Memory B cell (primary cell): Measurements from ENCODE around the gene NRXN3.

Experiments
- ATAC-seq: fragments of 150-1000 bp; cut with Tn5 transposase; 2 replicates; pipeline ENCODE4 v1.10.0; 2021; ENCODE audit warnings: low read depth, mild to moderate bottlenecking, moderate library complexity
- DNase-seq, 2 donors: peaks; one replicate each; pipeline ENCODE4 v3.0.0; 2022; ENCODE audit warnings: low spot score in 2 of 2
- H3K27ac Mint-ChIP-seq: one replicate; pipeline ENCODE4 v1.8.0; 2022; ENCODE audit warnings: mild to moderate bottlenecking, moderate library complexity, mixed read lengths
- H3K27me3 Mint-ChIP-seq: one replicate; pipeline ENCODE4 v1.8.0; 2022; ENCODE audit warnings: mixed read lengths
- H3K36me3 Mint-ChIP-seq: one replicate; pipeline ENCODE4 v1.8.0; 2022; ENCODE audit warnings: mild to moderate bottlenecking, mixed read lengths
- H3K4me1 Mint-ChIP-seq: one replicate; pipeline ENCODE4 v1.8.0; 2022; ENCODE audit warnings: mixed read lengths
- H3K4me3 Mint-ChIP-seq: one replicate; pipeline ENCODE4 v1.8.0; 2022; ENCODE audit warnings: mild to moderate bottlenecking, moderate library complexity, mixed read lengths
- H3K9me3 Mint-ChIP-seq: one replicate; pipeline ENCODE4 v1.8.0; 2022; ENCODE audit warnings: mixed read lengths

The NRXN3 gene

GRCh38 chr14:79356040-79356439 is 1185.9 kb downstream of the NRXN3 start:
- H3K27me3 Mint-ChIP-seq, result no peaks in the 10 kb centered on the region
- no peaks in the 10 kb centered on the region for H3K36me3 Mint-ChIP-seq
- DNase-seq (no peak), ATAC-seq (no peak)
- H3K4me1 Mint-ChIP-seq, result no peaks in the 10 kb centered on the region
- H3K4me3 Mint-ChIP-seq, result no peak overlapping the region
- no peak overlapping the region for H3K27ac Mint-ChIP-seq
- no peaks in the 10 kb centered on the region for H3K9me3 Mint-ChIP-seq

GRCh38 chr14:79357307-79357706 is 1187.1 kb downstream of the NRXN3 start:
- DNase-seq (no peak), ATAC-seq (no peak)
- Mint-ChIP-seq H3K36me3 (no peaks in the 10 kb centered on the region), H3K4me3 (no peak overlapping the region), H3K9me3 (peaks cover 1% of the 10 kb centered on the region), H3K27me3 (no peaks in the 10 kb centered on the region), H3K4me1 (no peaks in the 10 kb centered on the region), H3K27ac (no peak overlapping the region)

GRCh38 chr14:79363291-79363690 is 1193.1 kb downstream of the NRXN3 start:
- Mint-ChIP-seq H3K9me3 (peaks cover 1% of the 10 kb centered on the region), H3K4me1 (no peaks in the 10 kb centered on the region), H3K4me3 (no peak overlapping the region), H3K36me3 (no peaks in the 10 kb centered on the region), H3K27me3 (no peaks in the 10 kb centered on the region), H3K27ac (no peak overlapping the region)
- ATAC-seq, result no peak
- no peak for DNase-seq

DNA sequence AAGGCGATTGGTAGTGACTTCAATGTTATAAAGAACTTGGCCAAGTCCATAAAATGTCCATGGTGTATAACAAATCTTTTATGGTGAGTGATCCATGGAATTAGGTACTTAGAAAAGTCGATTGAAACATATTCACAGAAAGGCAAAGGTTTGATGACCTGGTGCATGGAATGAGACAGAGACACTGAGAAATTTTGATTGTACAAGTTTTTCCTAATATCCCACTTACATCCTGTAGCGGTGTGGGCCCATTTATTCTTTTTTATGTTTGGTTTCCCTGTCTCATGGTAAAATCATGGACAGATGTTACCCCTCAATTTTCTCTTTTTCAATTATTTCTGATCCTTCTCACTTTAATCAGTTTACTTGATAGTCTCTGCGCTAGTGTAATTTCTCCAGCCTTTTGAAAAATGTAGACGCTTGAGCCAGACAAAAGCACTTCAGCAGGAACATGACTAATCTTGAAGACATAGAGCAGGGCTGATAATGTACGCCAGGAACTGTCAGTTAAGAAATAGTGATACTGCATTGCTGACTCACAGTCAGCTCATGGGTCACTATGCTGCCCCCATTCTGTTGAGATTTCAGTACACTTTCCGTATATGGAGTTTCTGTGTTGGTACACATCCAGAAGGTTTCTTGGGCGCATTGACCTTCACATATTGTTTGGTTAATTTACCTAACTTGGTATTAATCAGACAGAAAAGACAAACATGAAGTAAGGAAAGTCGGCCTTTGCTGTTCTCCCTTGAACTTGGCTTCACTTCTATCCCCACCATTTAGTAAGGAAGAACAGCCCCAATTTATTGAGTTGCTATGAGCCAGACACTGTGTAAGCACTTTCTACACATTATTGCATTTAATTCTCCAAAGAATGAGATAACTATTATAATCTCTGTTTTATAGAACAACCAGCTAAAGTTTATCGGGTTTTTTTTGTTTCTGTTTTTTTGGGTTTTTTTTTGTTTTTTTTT is 1199.5 kb downstream of the NRXN3 start:
- no peaks in the 10 kb centered on the region for H3K27me3 Mint-ChIP-seq
- no peaks in the 10 kb centered on the region for H3K36me3 Mint-ChIP-seq
- peaks cover 2% of the 10 kb centered on the region for H3K9me3 Mint-ChIP-seq
- DNase-seq, result no peak
- ATAC-seq, result no peak
- H3K4me3 Mint-ChIP-seq, result no peak overlapping the region
- no peak overlapping the region for H3K27ac Mint-ChIP-seq
- H3K4me1 Mint-ChIP-seq, result no peaks in the 10 kb centered on the region

DNA sequence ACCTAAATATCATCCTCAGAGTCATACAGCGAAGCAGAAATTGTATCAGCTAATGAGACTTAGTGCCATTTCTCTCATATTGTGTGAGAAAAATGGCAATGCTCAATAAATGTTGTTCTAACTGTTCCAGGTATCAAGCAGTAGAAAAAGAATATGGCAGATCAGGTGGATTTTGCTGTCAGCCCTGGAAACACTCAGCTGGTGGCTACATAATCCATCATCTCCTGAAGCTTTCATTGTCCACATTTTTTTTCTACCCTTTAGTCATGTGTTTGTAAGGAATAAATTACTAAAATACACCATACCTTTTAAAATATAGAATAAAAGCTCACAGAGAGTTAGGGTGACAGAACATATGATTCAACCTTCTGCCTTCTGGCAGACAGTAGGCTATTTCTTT is 1200.8 kb downstream of the NRXN3 start:
- no peaks in the 10 kb centered on the region for H3K4me1 Mint-ChIP-seq
- no peaks in the 10 kb centered on the region for H3K27me3 Mint-ChIP-seq
- ATAC-seq (no peak), DNase-seq (no peak)
- no peak overlapping the region for H3K4me3 Mint-ChIP-seq
- peaks cover 3% of the 10 kb centered on the region for H3K9me3 Mint-ChIP-seq
- H3K36me3 Mint-ChIP-seq, result no peaks in the 10 kb centered on the region
- H3K27ac Mint-ChIP-seq, result no peak overlapping the region

GRCh38 chr14:79373451-79373850 is 1203.3 kb downstream of the NRXN3 start:
- no peaks in the 10 kb centered on the region for H3K36me3 Mint-ChIP-seq
- no peak for ATAC-seq
- H3K27ac Mint-ChIP-seq, result no peak overlapping the region
- no peaks in the 10 kb centered on the region for H3K4me1 Mint-ChIP-seq
- no peaks in the 10 kb centered on the region for H3K27me3 Mint-ChIP-seq
- DNase-seq, result no peak
- H3K9me3 Mint-ChIP-seq, result peaks cover 3% of the 10 kb centered on the region
- H3K4me3 Mint-ChIP-seq, result no peak overlapping the region

GRCh38 chr14:79375356-79375755 is 1205.2 kb downstream of the NRXN3 start:
- Mint-ChIP-seq H3K27me3 (no peaks in the 10 kb centered on the region), H3K9me3 (peaks cover 3% of the 10 kb centered on the region), H3K4me1 (no peaks in the 10 kb centered on the region), H3K4me3 (no peak overlapping the region), H3K27ac (no peak overlapping the region), H3K36me3 (no peaks in the 10 kb centered on the region)
- no peak for ATAC-seq
- no peak for DNase-seq

DNA sequence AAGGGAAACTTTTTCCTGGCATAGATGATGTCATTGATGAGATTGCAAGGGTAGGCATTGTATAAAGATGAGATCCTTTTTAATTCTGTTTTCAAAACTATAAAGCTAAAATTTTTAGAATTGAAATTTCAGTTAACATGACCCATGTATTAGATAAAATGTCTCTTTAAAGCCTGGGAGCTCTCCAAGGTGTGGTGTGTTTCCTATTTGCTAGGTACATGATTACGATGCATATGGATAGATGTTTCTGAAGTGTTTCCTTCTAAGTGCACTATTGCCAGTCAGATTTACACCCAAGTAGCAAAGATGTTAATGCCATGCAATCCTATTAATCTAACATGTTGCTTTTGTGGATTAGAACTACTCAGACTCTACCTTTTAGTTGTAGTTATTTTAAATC is 1206.4 kb downstream of the NRXN3 start:
- H3K27me3 Mint-ChIP-seq, result no peaks in the 10 kb centered on the region
- no peak overlapping the region for H3K4me3 Mint-ChIP-seq

DNA sequence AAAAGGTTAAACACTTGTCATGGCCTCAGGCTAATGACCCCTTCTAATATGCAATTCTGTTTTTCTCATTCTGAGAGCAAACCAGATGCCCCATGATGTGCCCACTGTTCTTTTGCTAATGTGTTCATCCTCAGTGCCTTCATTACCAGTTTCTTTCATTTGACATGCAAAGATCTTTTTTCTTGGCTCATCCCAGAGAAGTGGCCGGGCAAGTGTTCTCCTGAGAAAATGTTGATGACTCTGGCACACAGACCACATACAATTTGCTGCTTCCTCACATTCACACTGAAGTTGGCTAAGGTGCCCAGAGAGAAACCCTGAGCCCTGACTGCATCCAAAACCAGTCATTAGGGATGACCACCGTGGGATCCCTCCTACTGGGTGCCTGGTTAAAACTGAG is 1207.8 kb downstream of the NRXN3 start:
- Mint-ChIP-seq H3K27me3 (no peaks in the 10 kb centered on the region), H3K36me3 (no peaks in the 10 kb centered on the region), H3K9me3 (peaks cover 2% of the 10 kb centered on the region), H3K4me3 (no peak overlapping the region), H3K27ac (no peak overlapping the region), H3K4me1 (no peaks in the 10 kb centered on the region)
- ATAC-seq (no peak), DNase-seq (no peak)

More for the DNA sequence above, 1206.4 kb downstream of the NRXN3 start:
- Mint-ChIP-seq H3K9me3 (peaks cover 3% of the 10 kb centered on the region), H3K27ac (no peak overlapping the region), H3K36me3 (no peaks in the 10 kb centered on the region), H3K4me1 (no peaks in the 10 kb centered on the region)
- ATAC-seq (no peak), DNase-seq (no peak)

DNA sequence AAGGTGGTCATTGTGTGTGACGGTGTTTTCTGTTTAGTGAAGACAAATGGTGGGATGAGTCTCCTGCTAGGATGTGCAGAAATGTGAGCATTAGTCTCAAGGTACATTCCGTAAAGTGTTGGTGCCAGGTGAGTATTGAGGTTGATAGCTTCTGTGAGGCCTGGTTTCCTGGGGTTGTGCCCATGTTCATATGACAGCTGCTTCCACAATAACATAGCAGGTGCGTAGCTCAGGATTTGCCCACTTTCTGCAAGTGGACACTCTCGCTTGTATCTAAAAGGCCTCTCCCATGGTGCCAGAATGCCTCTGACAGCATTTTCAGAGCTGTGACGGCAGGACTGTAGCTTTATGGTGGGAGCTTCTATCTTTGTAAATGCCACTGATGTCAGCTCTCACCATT is 1209.1 kb downstream of the NRXN3 start:
- no peaks in the 10 kb centered on the region for H3K27me3 Mint-ChIP-seq
- H3K4me1 Mint-ChIP-seq, result no peaks in the 10 kb centered on the region

GRCh38 chr14:79383031-79383430 is 1212.9 kb downstream of the NRXN3 start:
- Mint-ChIP-seq H3K9me3 (peaks cover 2% of the 10 kb centered on the region), H3K27me3 (no peaks in the 10 kb centered on the region), H3K27ac (no peak overlapping the region), H3K4me3 (no peak overlapping the region), H3K4me1 (no peaks in the 10 kb centered on the region), H3K36me3 (no peaks in the 10 kb centered on the region)
- no peak for DNase-seq
- no peak for ATAC-seq

More for the DNA sequence above, 1209.1 kb downstream of the NRXN3 start:
- Mint-ChIP-seq H3K4me3 (no peak overlapping the region), H3K36me3 (no peaks in the 10 kb centered on the region), H3K9me3 (peaks cover 2% of the 10 kb centered on the region), H3K27ac (no peak overlapping the region)
- DNase-seq (no peak), ATAC-seq (no peak)

DNA sequence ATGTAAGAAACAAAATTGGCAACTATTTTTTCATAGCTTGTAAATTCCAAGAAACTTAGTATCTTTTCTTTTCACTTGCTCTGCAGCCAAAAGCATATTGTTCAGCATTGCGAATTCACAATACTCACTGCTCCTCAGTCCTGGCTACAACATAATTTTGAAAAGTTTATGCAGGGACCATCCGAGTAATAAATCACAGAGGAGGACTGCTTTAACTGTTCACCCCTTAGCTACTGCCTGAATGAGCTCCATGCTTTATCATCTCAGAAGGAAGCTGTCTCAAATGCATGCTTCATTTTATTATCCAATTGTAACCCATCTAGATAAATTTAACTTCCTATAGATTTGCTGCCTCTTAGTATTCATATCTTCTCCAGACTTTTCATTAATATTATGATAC is 1213.3 kb downstream of the NRXN3 start:
- H3K27ac Mint-ChIP-seq, result no peak overlapping the region
- no peaks in the 10 kb centered on the region for H3K4me1 Mint-ChIP-seq
- ATAC-seq (no peak), DNase-seq (no peak)
- no peaks in the 10 kb centered on the region for H3K36me3 Mint-ChIP-seq
- H3K27me3 Mint-ChIP-seq, result no peaks in the 10 kb centered on the region
- peaks cover 3% of the 10 kb centered on the region for H3K9me3 Mint-ChIP-seq
- H3K4me3 Mint-ChIP-seq, result no peak overlapping the region

GRCh38 chr14:79395061-79395460 is 1224.9 kb downstream of the NRXN3 start:
- Mint-ChIP-seq H3K9me3 (peaks cover 5% of the 10 kb centered on the region), H3K4me3 (no peak overlapping the region), H3K4me1 (no peaks in the 10 kb centered on the region), H3K27ac (no peak overlapping the region), H3K36me3 (no peaks in the 10 kb centered on the region), H3K27me3 (no peaks in the 10 kb centered on the region)
- DNase-seq, result no peak
- no peak for ATAC-seq

DNA sequence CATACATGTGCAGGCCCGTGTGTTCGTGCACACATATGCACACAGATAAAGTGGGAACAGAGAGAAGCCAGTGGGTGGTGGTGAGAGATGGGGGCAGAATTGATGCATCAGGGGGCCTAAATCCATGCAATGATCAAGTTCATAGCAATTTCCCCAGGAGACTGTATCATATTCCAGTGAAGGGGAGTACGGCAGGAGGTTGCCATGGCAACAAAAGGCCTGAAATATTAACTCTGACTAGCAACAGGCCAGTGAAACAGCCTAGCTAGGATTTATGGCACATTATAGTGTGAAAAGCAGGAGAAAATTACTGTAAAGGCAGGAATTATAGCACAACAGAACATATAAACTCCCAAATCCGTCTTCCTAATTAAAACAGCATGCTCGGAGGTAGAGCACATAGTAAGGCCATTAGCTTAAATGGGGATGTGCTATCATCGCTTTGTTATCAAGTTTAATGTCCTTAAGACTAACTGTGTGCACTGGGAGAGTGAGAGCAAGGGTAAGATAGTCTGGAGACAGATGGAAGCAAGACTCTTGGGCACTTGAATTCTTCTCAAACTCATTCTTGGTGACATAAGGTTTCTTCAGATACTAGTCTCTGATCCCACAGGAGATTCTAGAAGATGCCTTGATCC is 1234.8 kb downstream of the NRXN3 start:
- H3K36me3 Mint-ChIP-seq, result no peaks in the 10 kb centered on the region
- H3K27ac Mint-ChIP-seq, result no peak overlapping the region
- H3K27me3 Mint-ChIP-seq, result no peaks in the 10 kb centered on the region
- no peak overlapping the region for H3K4me3 Mint-ChIP-seq
- ATAC-seq (no peak), DNase-seq (no peak)
- H3K4me1 Mint-ChIP-seq, result no peaks in the 10 kb centered on the region
- H3K9me3 Mint-ChIP-seq, result peaks cover 4% of the 10 kb centered on the region
